HG03354 (cell line): ENCODE measurements around the gene KRT37.
"Not testable (repeated sequence)": the region's sequence is repeated elsewhere in the genome, so short reads cannot be mapped to it uniquely, and the experiment has no call there.

ENCODE experiments used
- ATAC-seq: cut with Tn5 transposase; IDR thresholded peaks from one replicate; pipeline ENCODE4 v1.9.1; 2021; ENCODE audit warnings: mild to moderate bottlenecking; ENCODE audit not compliant: unreplicated experiment, poor library complexity, severe bottlenecking

The KRT37 gene

GRCh38 chr17:41411072-41411840, 13.1 kb downstream of the KRT37 start:
- no peak for ATAC-seq

GRCh38 chr17:41407226-41407625, 17.2 kb downstream of the KRT37 start:
- no peak for ATAC-seq

GRCh38 chr17:41406205-41406604, 18.2 kb downstream of the KRT37 start:
- ATAC-seq = no peak

- no peak for ATAC-seq
Measured at GRCh38 chr17:41404024-41404671, 20.2 kb downstream of the KRT37 start.

GRCh38 chr17:41403404-41404023, 20.9 kb downstream of the KRT37 start:
- no peak for ATAC-seq

GRCh38 chr17:41402161-41402560, 22.2 kb downstream of the KRT37 start:
- no peak for ATAC-seq

GRCh38 chr17:41396996-41397660, 27.3 kb downstream of the KRT37 start, which contains the start of gene KRT31:
Gene KRT31, minus strand, starts transcription at chr17:41397608. Its CDS starts 69 bp downstream, at chr17:41397539.
- no peak for ATAC-seq

GRCh38 chr17:41396340-41396739, 28.0 kb downstream of the KRT37 start:
- ATAC-seq = no peak

GRCh38 chr17:41395611-41396010, 28.8 kb downstream of the KRT37 start:
- ATAC-seq = no peak

GRCh38 chr17:41395044-41395443, 29.3 kb downstream of the KRT37 start:
- not testable (repeated sequence) for ATAC-seq

GRCh38 chr17:41394254-41394996, 30.0 kb downstream of the KRT37 start:
- ATAC-seq = no peak

- no peak for ATAC-seq
Measured at GRCh38 chr17:41393826-41394225, 30.6 kb downstream of the KRT37 start.

- no peak for ATAC-seq
Measured at GRCh38 chr17:41393294-41393693, 31.1 kb downstream of the KRT37 start.

- no peak for ATAC-seq
Measured at GRCh38 chr17:41392278-41392677, 32.1 kb downstream of the KRT37 start.

- no peak for ATAC-seq
Measured at GRCh38 chr17:41391535-41391934, 32.9 kb downstream of the KRT37 start.

GRCh38 chr17:41390411-41390938, 33.9 kb downstream of the KRT37 start:
- ATAC-seq = no peak

GRCh38 chr17:41387670-41388069, 36.7 kb downstream of the KRT37 start:
- ATAC-seq = no peak

GRCh38 chr17:41386227-41386626, 38.2 kb downstream of the KRT37 start:
- ATAC-seq = no peak

GRCh38 chr17:41383690-41384089, 40.7 kb downstream of the KRT37 start:
- ATAC-seq = no peak
